ENCODE results near the gene TMEM87B.

The TMEM87B gene

GRCh38 chr2:112054847-112055729 is at the start of gene TMEM87B:
Gene TMEM87B, plus strand, starts transcription at chr2:112055269. Its CDS starts 323 bp downstream, at chr2:112055592.
- peak; percentile 96 for DNase-seq (ENCODE audit: low read depth in 1 of 2, low spot score in 1 of 2)

- DNase-seq (ENCODE audit: low read depth in 1 of 2, low spot score in 1 of 2), result no peak
Measured at GRCh38 chr2:112005406-112006075, 49.5 kb upstream of the TMEM87B start.

- no peak for DNase-seq (ENCODE audit: low read depth in 1 of 2, low spot score in 1 of 2)
Measured at GRCh38 chr2:112006076-112006410, 49.0 kb upstream of the TMEM87B start.

GRCh38 chr2:112007493-112007892 is 47.6 kb upstream of the TMEM87B start:
- DNase-seq (ENCODE audit: low read depth in 1 of 2, low spot score in 1 of 2), result no peak

GRCh38 chr2:112008910-112009485 is 46.1 kb upstream of the TMEM87B start:
- no peak for DNase-seq (ENCODE audit: low read depth in 1 of 2, low spot score in 1 of 2)

GRCh38 chr2:112010751-112011150 is 44.3 kb upstream of the TMEM87B start:
- DNase-seq (ENCODE audit: low read depth in 1 of 2, low spot score in 1 of 2), result no peak

- DNase-seq (ENCODE audit: low read depth in 1 of 2, low spot score in 1 of 2), result no peak
Measured at GRCh38 chr2:112012556-112012955, 42.5 kb upstream of the TMEM87B start.

- DNase-seq (ENCODE audit: low read depth in 1 of 2, low spot score in 1 of 2), result no peak
Measured at GRCh38 chr2:112018846-112019245, 36.2 kb upstream of the TMEM87B start.

GRCh38 chr2:112019569-112019982 is 35.5 kb upstream of the TMEM87B start:
- DNase-seq (ENCODE audit: low read depth in 1 of 2, low spot score in 1 of 2), result no peak

- no peak for DNase-seq (ENCODE audit: low read depth in 1 of 2, low spot score in 1 of 2)
Measured at GRCh38 chr2:112020561-112020960, 34.5 kb upstream of the TMEM87B start.

GRCh38 chr2:112021290-112021689 is 33.8 kb upstream of the TMEM87B start:
- no peak for DNase-seq (ENCODE audit: low read depth in 1 of 2, low spot score in 1 of 2)

- DNase-seq (ENCODE audit: low read depth in 1 of 2, low spot score in 1 of 2), result no peak
Measured at GRCh38 chr2:112021781-112022231, 33.3 kb upstream of the TMEM87B start.

- no peak for DNase-seq (ENCODE audit: low read depth in 1 of 2, low spot score in 1 of 2)
Measured at GRCh38 chr2:112023707-112024106, 31.4 kb upstream of the TMEM87B start.

GRCh38 chr2:112024231-112024630 is 30.8 kb upstream of the TMEM87B start:
- no peak for DNase-seq (ENCODE audit: low read depth in 1 of 2, low spot score in 1 of 2)

GRCh38 chr2:112024896-112025491 is 30.1 kb upstream of the TMEM87B start:
- no peak for DNase-seq (ENCODE audit: low read depth in 1 of 2, low spot score in 1 of 2)

GRCh38 chr2:112026509-112026908 is 28.6 kb upstream of the TMEM87B start:
- DNase-seq (ENCODE audit: low read depth in 1 of 2, low spot score in 1 of 2), result no peak

GRCh38 chr2:112027767-112028166 is 27.3 kb upstream of the TMEM87B start:
- DNase-seq (ENCODE audit: low read depth in 1 of 2, low spot score in 1 of 2), result no peak

GRCh38 chr2:112029164-112029563 is 25.9 kb upstream of the TMEM87B start:
- DNase-seq (ENCODE audit: low read depth in 1 of 2, low spot score in 1 of 2), result no peak

GRCh38 chr2:112031473-112032223 is 23.4 kb upstream of the TMEM87B start:
- DNase-seq (ENCODE audit: low read depth in 1 of 2, low spot score in 1 of 2), result no peak

- no peak for DNase-seq (ENCODE audit: low read depth in 1 of 2, low spot score in 1 of 2)
Measured at GRCh38 chr2:112032224-112032586, 22.9 kb upstream of the TMEM87B start.
